ENCODE results near the gene C6orf52. TPM values are rescaled to one million over a fixed set of nuclear protein-coding genes. Genes with fewer than 3 reads are reported as not detected.

Gene C6orf52
- total RNA-seq, 2 experiments from 2014 or later, result 2.4 to 3.7 TPM

- DNase-seq, result no peak
- ChIA-PET CTCF (interaction anchor here (0.9 to 2.1 kb wide), 6 partner anchors 10 to 217 kb away, joined by 3 to 15 read pairs (median 5); no protein-coding TSS in a partner anchor), POLR2A (interaction anchor here (0.8 to 2.3 kb wide), 5 partner anchors 25 to 167 kb away, joined by 4 to 31 read pairs (median 7); partner anchors contain the start of genes MAK, TMEM14B and TMEM14C)
- H3K9me3 Mint-ChIP-seq, result no peaks in the 10 kb centered on the region
- intact Hi-C loops (cut with micrococcal nuclease), result loop anchor here (2.0 kb wide), 1 partner anchor 184 kb away; no protein-coding TSS in a partner anchor
- H3K27ac Mint-ChIP-seq, result peak overlapping the region; percentile 99
- peaks cover 23% of the 10 kb centered on the region for H3K36me3 Mint-ChIP-seq
- H3K4me3 Mint-ChIP-seq, result peak overlapping the region; percentile 93
- no peaks in the 10 kb centered on the region for H3K27me3 Mint-ChIP-seq
- H3K4me1 Mint-ChIP-seq (ENCODE audit: low read depth), result peaks cover 32% of the 10 kb centered on the region
Observed at GRCh38 chr6:10695086-10695657, 756 bp upstream of the C6orf52 start.

- peaks cover 12% of the 10 kb centered on the region for H3K36me3 Mint-ChIP-seq
- no peaks in the 10 kb centered on the region for H3K27me3 Mint-ChIP-seq
- no peak for DNase-seq
- H3K4me3 Mint-ChIP-seq, result peak overlapping the region; percentile 93
- POLR2A ChIA-PET, result no interaction called here
- intact Hi-C loops (cut with micrococcal nuclease), result loop anchor here (5.0 kb wide), 1 partner anchor 109 kb away; no protein-coding TSS in a partner anchor
- H3K4me1 Mint-ChIP-seq (ENCODE audit: low read depth), result peaks cover 28% of the 10 kb centered on the region
- CTCF ChIA-PET, result interaction anchor here (0.6 to 1.6 kb wide), 2 partner anchors 25 to 215 kb away, joined by 3 to 4 read pairs; no protein-coding TSS in a partner anchor
- no peaks in the 10 kb centered on the region for H3K9me3 Mint-ChIP-seq
- H3K27ac Mint-ChIP-seq, result peak overlapping the region; percentile 38
Observed at GRCh38 chr6:10692965-10693538, 1.4 kb downstream of the C6orf52 start.

GRCh38 chr6:10690651-10691445 lies 3.6 kb downstream of the C6orf52 start:
- Mint-ChIP-seq H3K36me3 (peaks cover 8% of the 10 kb centered on the region), H3K4me1 (ENCODE audit: low read depth) (peaks cover 15% of the 10 kb centered on the region), H3K4me3 (no peak overlapping the region), H3K27me3 (no peaks in the 10 kb centered on the region), H3K27ac (no peak overlapping the region), H3K9me3 (no peaks in the 10 kb centered on the region)
- DNase-seq, result no peak
- ChIA-PET CTCF (interaction anchor here (0.7 kb wide), 1 partner anchor 183 kb away, joined by 3 read pairs; no protein-coding TSS in a partner anchor), POLR2A (no interaction called here)
- intact Hi-C loops (cut with micrococcal nuclease), result loop anchor here (5.0 kb wide), 1 partner anchor 111 kb away; no protein-coding TSS in a partner anchor

- CTCF ChIA-PET, result no interaction called here
Observed at GRCh38 chr6:10687582-10687981, 6.8 kb downstream of the C6orf52 start.

GRCh38 chr6:10686901-10687300 lies 7.5 kb downstream of the C6orf52 start:
- POLR2A ChIA-PET, result interaction anchor here (0.6 kb wide), 1 partner anchor 31 kb away, joined by 3 read pairs; no protein-coding TSS in a partner anchor
- Mint-ChIP-seq H3K27me3 (peaks cover 3% of the 10 kb centered on the region), H3K27ac (no peak overlapping the region), H3K36me3 (no peaks in the 10 kb centered on the region), H3K4me3 (no peak overlapping the region), H3K9me3 (no peaks in the 10 kb centered on the region), H3K4me1 (ENCODE audit: low read depth) (peaks cover 21% of the 10 kb centered on the region)
- no peak for DNase-seq
- CTCF ChIA-PET, result no interaction called here
- intact Hi-C loops (cut with micrococcal nuclease), result no loop called here

More at GRCh38 chr6:10687582-10687981, 6.8 kb downstream of the C6orf52 start:
- POLR2A ChIA-PET, result interaction anchor here (0.6 kb wide), 1 partner anchor 30 kb away, joined by 3 read pairs; no protein-coding TSS in a partner anchor
- H3K27ac Mint-ChIP-seq, result no peak overlapping the region
- intact Hi-C loops (cut with micrococcal nuclease), result no loop called here
- H3K9me3 Mint-ChIP-seq, result no peaks in the 10 kb centered on the region
- DNase-seq, result no peak
- peaks cover 3% of the 10 kb centered on the region for H3K27me3 Mint-ChIP-seq
- H3K36me3 Mint-ChIP-seq, result no peaks in the 10 kb centered on the region
- H3K4me1 Mint-ChIP-seq (ENCODE audit: low read depth), result peaks cover 18% of the 10 kb centered on the region
- H3K4me3 Mint-ChIP-seq, result no peak overlapping the region

- no peak for DNase-seq
- no peaks in the 10 kb centered on the region for H3K9me3 Mint-ChIP-seq
- intact Hi-C loops (cut with micrococcal nuclease), result no loop called here
- H3K27me3 Mint-ChIP-seq, result peaks cover 3% of the 10 kb centered on the region
- peaks cover 21% of the 10 kb centered on the region for H3K4me1 Mint-ChIP-seq (ENCODE audit: low read depth)
- H3K36me3 Mint-ChIP-seq, result no peaks in the 10 kb centered on the region
- CTCF ChIA-PET, result no interaction called here
- POLR2A ChIA-PET, result no interaction called here
- H3K27ac Mint-ChIP-seq, result no peak overlapping the region
- no peak overlapping the region for H3K4me3 Mint-ChIP-seq
Observed at GRCh38 chr6:10685092-10685915, 9.1 kb downstream of the C6orf52 start.

GRCh38 chr6:10684618-10685017 lies 9.8 kb downstream of the C6orf52 start:
- POLR2A ChIA-PET, result no interaction called here
- peaks cover 21% of the 10 kb centered on the region for H3K4me1 Mint-ChIP-seq (ENCODE audit: low read depth)
- intact Hi-C loops (cut with micrococcal nuclease), result no loop called here

GRCh38 chr6:10682355-10682988 lies 11.9 kb downstream of the C6orf52 start:
- Mint-ChIP-seq H3K27me3 (peaks cover 3% of the 10 kb centered on the region), H3K9me3 (no peaks in the 10 kb centered on the region), H3K4me3 (no peak overlapping the region), H3K36me3 (no peaks in the 10 kb centered on the region), H3K27ac (no peak overlapping the region), H3K4me1 (ENCODE audit: low read depth) (peaks cover 21% of the 10 kb centered on the region)
- no peak for DNase-seq
- intact Hi-C loops (cut with micrococcal nuclease), result no loop called here
- CTCF ChIA-PET, result no interaction called here
- POLR2A ChIA-PET, result no interaction called here

More at GRCh38 chr6:10684618-10685017, 9.8 kb downstream of the C6orf52 start:
- Mint-ChIP-seq H3K27ac (no peak overlapping the region), H3K27me3 (peaks cover 3% of the 10 kb centered on the region), H3K4me3 (no peak overlapping the region), H3K9me3 (no peaks in the 10 kb centered on the region), H3K36me3 (no peaks in the 10 kb centered on the region)
- DNase-seq, result no peak
- CTCF ChIA-PET, result no interaction called here

- Mint-ChIP-seq H3K27me3 (peaks cover 3% of the 10 kb centered on the region), H3K4me1 (ENCODE audit: low read depth) (peaks cover 21% of the 10 kb centered on the region), H3K9me3 (no peaks in the 10 kb centered on the region), H3K36me3 (no peaks in the 10 kb centered on the region), H3K27ac (no peak overlapping the region), H3K4me3 (no peak overlapping the region)
- no peak for DNase-seq
- POLR2A ChIA-PET, result no interaction called here
- CTCF ChIA-PET, result interaction anchor here (1.1 kb wide), 1 partner anchor 119 kb away, joined by 4 read pairs; no protein-coding TSS in a partner anchor
- intact Hi-C loops (cut with micrococcal nuclease), result no loop called here
Observed at GRCh38 chr6:10681795-10682194, 12.6 kb downstream of the C6orf52 start.

GRCh38 chr6:10678456-10678855 lies 16.0 kb downstream of the C6orf52 start:
- intact Hi-C loops (cut with micrococcal nuclease), result no loop called here
- H3K36me3 Mint-ChIP-seq, result no peaks in the 10 kb centered on the region
- ChIA-PET CTCF (no interaction called here), POLR2A (no interaction called here)
- H3K4me1 Mint-ChIP-seq (ENCODE audit: low read depth), result peaks cover 8% of the 10 kb centered on the region
- H3K27me3 Mint-ChIP-seq, result no peaks in the 10 kb centered on the region
- no peaks in the 10 kb centered on the region for H3K9me3 Mint-ChIP-seq
- H3K27ac Mint-ChIP-seq, result no peak overlapping the region
- DNase-seq, result no peak
- H3K4me3 Mint-ChIP-seq, result no peak overlapping the region

- DNase-seq, result no peak
- H3K27ac Mint-ChIP-seq, result no peak overlapping the region
- intact Hi-C loops (cut with micrococcal nuclease), result no loop called here
- H3K9me3 Mint-ChIP-seq, result no peaks in the 10 kb centered on the region
- CTCF ChIA-PET, result no interaction called here
- POLR2A ChIA-PET, result no interaction called here
- no peaks in the 10 kb centered on the region for H3K36me3 Mint-ChIP-seq
- H3K4me1 Mint-ChIP-seq (ENCODE audit: low read depth), result no peaks in the 10 kb centered on the region
- H3K27me3 Mint-ChIP-seq, result no peaks in the 10 kb centered on the region
- no peak overlapping the region for H3K4me3 Mint-ChIP-seq
Observed at GRCh38 chr6:10676403-10676802, 18.0 kb downstream of the C6orf52 start.
